AG04449 (cell line): ENCODE data around the gene CYFIP2.
"Not testable (repeated sequence)": the region's sequence is repeated elsewhere in the genome, so short reads cannot be mapped to it uniquely, and the experiment has no call there.

Experiments used
- CTCF ChIA-PET: fragments of 350-600 bp; formaldehyde crosslinking; extraction: SDS; loops from one replicate; lab custom pipeline; 2021; ENCODE audit warnings: antibody characterized with exemption; lab: Yijun Ruan, JAX
- POLR2A ChIA-PET: fragments of 400-600, 350-600 bp; formaldehyde crosslinking; extraction: SDS; loops from one replicate; lab custom pipeline; 2020; ENCODE audit warnings: antibody characterized with exemption, inconsistent platforms; lab: Yijun Ruan, JAX
- DNase-seq: peaks from one replicate; pipeline ENCODE4 v3.0.0-alpha.2; 2010; ENCODE audit warnings: low read depth, low spot score
- H3K4me3 ChIP-seq: 2 replicates; pipeline ENCODE4 v1.5.1; 2011; ENCODE audit warnings: low read depth, mild to moderate bottlenecking, control low read depth, low read length
- CTCF ChIP-seq: IDR thresholded peaks from one replicate; pipeline ENCODE4 v1.5.1; 2011; ENCODE audit warnings: mild to moderate bottlenecking, moderate library complexity, low read length, control low read depth, inconsistent platforms; ENCODE audit not compliant: insufficient read depth; ENCODE audit errors: missing control alignments

CYFIP2 gene

GRCh38 chr5:157390133-157390532 lies 124.2 kb downstream of the CYFIP2 start:
- H3K4me3 ChIP-seq: no peak overlapping the region
- no peak for TF ChIP-seq CTCF
- ChIA-PET POLR2A (interaction anchor here (1.0 kb wide), 1 partner anchor 19 kb away, joined by 4 read pairs; no protein-coding TSS in a partner anchor), CTCF (interaction anchor here (1.3 to 3.5 kb wide), 9 partner anchors 10 to 353 kb away, joined by 3 to 18 read pairs (median 6); partner anchors contain the start of gene LSM11)
- no peak for DNase-seq

- CTCF ChIA-PET: interaction anchor here (1.3 to 3.5 kb wide), 8 partner anchors 10 to 352 kb away, joined by 3 to 18 read pairs (median 6); partner anchors contain the start of gene LSM11
- DNase-seq: peak; percentile 82
- H3K4me3 ChIP-seq: no peak overlapping the region
- TF ChIP-seq CTCF: no peak
- POLR2A ChIA-PET: interaction anchor here (1.0 kb wide), 1 partner anchor 20 kb away, joined by 4 read pairs; no protein-coding TSS in a partner anchor
Measured at GRCh38 chr5:157390551-157391297, 124.8 kb downstream of the CYFIP2 start.

- POLR2A ChIA-PET: no interaction called here
- CTCF ChIA-PET: no interaction called here
- DNase-seq: no peak
- no peak overlapping the region for H3K4me3 ChIP-seq
- no peak for TF ChIP-seq CTCF
Measured at GRCh38 chr5:157398305-157398704, 132.4 kb downstream of the CYFIP2 start.

- ChIA-PET POLR2A (no interaction called here), CTCF (interaction anchor here (1.1 to 1.2 kb wide), 2 partner anchors 11 to 71 kb away, joined by 4 read pairs; no protein-coding TSS in a partner anchor)
Measured at GRCh38 chr5:157400741-157401495, 135.0 kb downstream of the CYFIP2 start.

GRCh38 chr5:157415838-157416237 lies 149.9 kb downstream of the CYFIP2 start:
- TF ChIP-seq CTCF: no peak
- H3K4me3 ChIP-seq: no peak overlapping the region
- ChIA-PET CTCF (interaction anchor here (1.0 to 1.2 kb wide), 3 partner anchors 9 to 62 kb away, joined by 3 to 6 read pairs (median 4); no protein-coding TSS in a partner anchor), POLR2A (no interaction called here)
- no peak for DNase-seq

More at GRCh38 chr5:157400741-157401495, 135.0 kb downstream of the CYFIP2 start:
- DNase-seq: no peak
- H3K4me3 ChIP-seq: no peak overlapping the region
- no peak for TF ChIP-seq CTCF

DNA sequence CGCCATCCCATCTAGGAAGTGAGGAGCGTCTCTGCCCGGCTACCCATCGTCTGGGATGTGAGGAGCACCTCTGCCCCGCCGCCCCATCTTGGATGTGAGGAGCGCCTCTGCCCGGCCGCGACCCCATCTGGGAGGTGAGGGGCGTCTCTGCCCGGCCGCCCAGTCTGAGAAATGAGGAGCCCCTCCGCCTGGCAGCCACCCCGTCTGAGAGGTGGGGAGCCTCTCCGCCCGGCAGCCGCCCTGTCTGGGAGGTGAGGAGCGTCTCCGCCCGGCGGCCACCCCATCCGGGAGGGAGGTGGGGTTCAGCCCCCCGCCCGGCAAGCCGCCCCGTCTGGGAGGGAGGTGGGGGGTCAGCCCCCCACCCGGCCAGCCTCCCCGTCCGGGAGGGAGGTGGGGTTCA lies 153.6 kb downstream of the CYFIP2 start:
- POLR2A ChIA-PET, CTCF ChIA-PET, DNase-seq, H3K4me3 ChIP-seq: not testable (repeated sequence)

DNA sequence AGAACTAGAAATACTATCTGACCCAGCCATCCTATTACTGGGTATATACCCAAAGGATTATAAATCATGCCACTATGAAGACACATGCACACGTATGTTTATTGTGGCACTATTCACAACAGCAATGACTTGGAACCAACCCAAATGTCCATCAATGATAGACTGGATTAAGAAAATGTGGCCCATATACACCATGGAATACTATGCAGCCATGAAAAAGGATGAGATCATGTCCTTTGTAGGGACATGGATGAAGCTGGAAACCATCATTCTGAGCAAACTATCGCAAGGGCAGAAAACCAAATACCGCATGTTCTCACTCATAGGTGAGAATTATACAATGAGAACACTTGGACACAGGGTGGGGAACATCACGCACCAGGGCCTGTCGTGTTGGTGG lies 164.0 kb downstream of the CYFIP2 start:
- CTCF ChIA-PET: interaction anchor here (5.1 to 7.1 kb wide), 3 partner anchors 44 to 314 kb away, joined by 31 to 106 read pairs (median 36); partner anchors contain the start of gene LSM11
- POLR2A ChIA-PET, DNase-seq: not testable (repeated sequence)

More for the DNA sequence above, 164.0 kb downstream of the CYFIP2 start:
- H3K4me3 ChIP-seq: not testable (repeated sequence)
